Naive thymus-derived CD4-positive, alpha-beta T cell (primary cell): ENCODE results near the gene KCNE4. TPM values are rescaled to one million over a fixed set of nuclear protein-coding genes. Genes with fewer than 3 reads are reported as not detected.

Experiments
- ATAC-seq: fragments of 150-1000 bp; cut with Tn5 transposase; 2 replicates; pipeline ENCODE4 v1.10.0; 2021; ENCODE audit warnings: mild to moderate bottlenecking, moderate library complexity
- CTCF ChIA-PET: fragments of 350-600 bp; sonication (Branson Sonifier 250); formaldehyde crosslinking; loops from one replicate; lab custom pipeline; 2021; ENCODE audit warnings: antibody characterized with exemption; lab: Charles Lee
- POLR2A ChIA-PET: fragments of 350-600 bp; sonication (Branson Sonifier 250); formaldehyde crosslinking; loops from one replicate; lab custom pipeline; 2021; ENCODE audit warnings: antibody characterized with exemption, inconsistent platforms; lab: Charles Lee
- DNase-seq, 9 donors: peaks; one replicate each; pipeline versions ENCODE4 v3.0.0 to v3.0.0-alpha.2; 2020 to 2022; ENCODE audit warnings: mixed read lengths in 1 of 9
- H3K27ac ChIP-seq: one replicate; pipeline ENCODE4 v1.7.0; 2013; ENCODE audit warnings: mild to moderate bottlenecking, low read depth, low read length, moderate library complexity
- H3K27me3 ChIP-seq, 2 donors: one replicate each; pipeline ENCODE4 v1.7.0; 2013; ENCODE audit warnings: low read length in 2 of 2, mild to moderate bottlenecking in 2 of 2, moderate library complexity in 2 of 2; ENCODE audit not compliant: control insufficient read depth in 2 of 2, insufficient read depth in 2 of 2
- H3K36me3 ChIP-seq, 3 experiments: 1 replicate in 2 of 3; 2 replicates in 1 of 3; pipeline ENCODE4 v1.7.0; 2013; ENCODE audit warnings: low read length in 3 of 3, mild to moderate bottlenecking in 3 of 3, moderate library complexity in 1 of 3; ENCODE audit not compliant: insufficient read depth in 3 of 3, control insufficient read depth in 2 of 3
- H3K4me1 ChIP-seq, 2 donors: one replicate each; pipeline ENCODE4 v1.7.0; 2013; ENCODE audit warnings: low read length in 2 of 2, mild to moderate bottlenecking in 2 of 2, moderate library complexity in 1 of 2; ENCODE audit not compliant: control insufficient read depth in 2 of 2, insufficient read depth in 2 of 2
- H3K4me3 ChIP-seq: 2 replicates; pipeline ENCODE4 v1.7.0; 2013; ENCODE audit warnings: mild to moderate bottlenecking, low read length
- H3K9me3 ChIP-seq, 3 experiments: 1 replicate in 2 of 3; 2 replicates in 1 of 3; pipeline ENCODE4 v1.7.0; 2013; ENCODE audit warnings: low read length in 3 of 3; ENCODE audit not compliant: control insufficient read depth in 2 of 3
- H3K27ac Mint-ChIP-seq, 9 donors: one replicate each; pipeline ENCODE4 v1.8.0; 2020 to 2022; ENCODE audit warnings: mixed read lengths in 9 of 9, mild to moderate bottlenecking in 8 of 9, moderate library complexity in 5 of 9, inconsistent platforms in 2 of 9
- H3K27me3 Mint-ChIP-seq, 5 donors: one replicate each; pipeline ENCODE4 v1.8.0; 2021 to 2022; ENCODE audit warnings: mixed read lengths in 5 of 5, mild to moderate bottlenecking in 1 of 5
- H3K36me3 Mint-ChIP-seq, 5 donors: one replicate each; pipeline ENCODE4 v1.8.0; 2020 to 2022; ENCODE audit warnings: mixed read lengths in 5 of 5, mild to moderate bottlenecking in 3 of 5, inconsistent platforms in 1 of 5
- H3K4me1 Mint-ChIP-seq, 7 donors: one replicate each; pipeline ENCODE4 v1.8.0; 2020 to 2022; ENCODE audit warnings: mixed read lengths in 7 of 7, mild to moderate bottlenecking in 3 of 7, inconsistent platforms in 1 of 7
- H3K4me3 Mint-ChIP-seq, 10 donors: one replicate each; pipeline ENCODE4 v1.8.0; 2020 to 2022; ENCODE audit warnings: mild to moderate bottlenecking in 10 of 10, mixed read lengths in 10 of 10, moderate library complexity in 6 of 10, inconsistent platforms in 2 of 10
- H3K9me3 Mint-ChIP-seq, 11 donors: one replicate each; pipeline ENCODE4 v1.8.0; 2020 to 2022; ENCODE audit warnings: mixed read lengths in 11 of 11, mild to moderate bottlenecking in 4 of 11, inconsistent platforms in 1 of 11, moderate library complexity in 1 of 11
- intact Hi-C, 2 donors: fragments of 100-400 bp; cut with micrococcal nuclease; formaldehyde crosslinking; loops; one replicate each; pipeline ENCODE4 v1.15.1; 2023
- polyA plus RNA-seq, 2 donors: library from polyadenylated mRNA; unstranded; fragments of 300-500 nt; fragmentation: Illumina TruSeq; gene quantifications; one replicate each; pipeline ENCODE4 v1.2.3, GENCODE V29; 2021
- total RNA-seq, 6 experiments: library from RNA in 5 of 6; stranded (reverse) in 5 of 6; gene quantifications; 1 replicate in 5 of 6; 2 replicates in 1 of 6; pipeline ENCODE4 v1.2.3 and lab custom pipeline; 2021 to 2026

Gene KCNE4
- total and polyA plus RNA-seq, 7 experiments from 2014 or later: not detected

GRCh38 chr2:223040527-223040926 lies 11.5 kb upstream of the KCNE4 start:
- POLR2A ChIA-PET: no interaction called here
- no peak for ATAC-seq
- peaks cover 0 to 5% (median 0%) of the 10 kb centered on the region in 5 donors for H3K36me3 Mint-ChIP-seq

DNA sequence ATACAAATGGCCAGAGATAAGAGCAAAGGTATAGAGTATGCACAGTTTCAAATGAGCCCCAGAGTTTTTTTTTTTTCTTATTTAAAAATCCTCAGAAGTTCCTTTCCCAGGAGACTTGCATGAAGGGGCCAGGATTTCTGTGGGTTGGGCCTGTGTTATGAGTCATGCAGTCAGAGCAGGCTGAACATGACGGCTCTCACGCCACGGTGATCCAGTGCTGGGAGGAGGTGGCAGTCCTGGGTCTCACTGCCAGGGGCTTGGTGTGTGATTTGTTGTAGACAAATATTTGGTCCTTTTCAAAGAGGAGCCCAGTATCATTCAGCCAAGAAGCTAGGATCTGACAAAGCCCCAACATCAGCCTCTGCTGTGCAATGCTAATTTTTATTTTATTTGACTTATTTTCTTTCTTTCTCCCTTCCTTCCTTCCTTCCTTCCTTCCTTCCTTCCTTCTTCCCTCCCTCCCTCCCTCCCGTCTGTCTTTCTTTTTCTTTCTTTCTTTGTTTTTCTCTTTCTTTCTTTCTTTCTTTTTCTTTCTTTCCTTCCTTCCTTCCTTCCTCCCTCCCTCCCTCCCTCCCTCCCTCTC lies 10.4 kb upstream of the KCNE4 start:
- Mint-ChIP-seq H3K9me3 (peaks cover 0 to 2% (median 0%) of the 10 kb centered on the region in 11 donors), H3K4me1 (peaks cover 0 to 5% (median 0%) of the 10 kb centered on the region in 7 donors), H3K27ac (no peak overlapping the region), H3K27me3 (peaks cover 0 to 17% (median 4%) of the 10 kb centered on the region in 5 donors), H3K36me3 (no peaks in the 10 kb centered on the region), H3K4me3 (no peak overlapping the region)
- intact Hi-C loops: no loop called here
- ChIA-PET CTCF (no interaction called here), POLR2A (no interaction called here)
- no peaks in the 10 kb centered on the region for H3K9me3 ChIP-seq
- no peaks in the 10 kb centered on the region for H3K36me3 ChIP-seq
- no peak for ATAC-seq
- no peak overlapping the region for H3K27ac ChIP-seq
- no peak for DNase-seq
- no peaks in the 10 kb centered on the region for H3K27me3 ChIP-seq
- no peaks in the 10 kb centered on the region for H3K4me1 ChIP-seq
- no peak overlapping the region for H3K4me3 ChIP-seq

More at GRCh38 chr2:223040527-223040926, 11.5 kb upstream of the KCNE4 start:
- DNase-seq: no peak
- intact Hi-C loops: no loop called here
- Mint-ChIP-seq H3K4me1 (peaks cover 0 to 5% (median 0%) of the 10 kb centered on the region in 7 donors), H3K9me3 (peaks cover 0 to 4% (median 0%) of the 10 kb centered on the region in 11 donors), H3K4me3 (no peak overlapping the region), H3K27ac (no peak overlapping the region), H3K27me3 (peaks cover 0 to 18% (median 8%) of the 10 kb centered on the region in 5 donors)
- no peaks in the 10 kb centered on the region for H3K27me3 ChIP-seq
- no peaks in the 10 kb centered on the region for H3K4me1 ChIP-seq
- no peaks in the 10 kb centered on the region for H3K36me3 ChIP-seq
- H3K4me3 ChIP-seq: no peak overlapping the region
- no peak overlapping the region for H3K27ac ChIP-seq
- CTCF ChIA-PET: no interaction called here
- H3K9me3 ChIP-seq: no peaks in the 10 kb centered on the region

- Histone ChIP-seq H3K36me3 (no peaks in the 10 kb centered on the region), H3K27me3 (no peaks in the 10 kb centered on the region), H3K9me3 (no peaks in the 10 kb centered on the region), H3K27ac (no peak overlapping the region), H3K4me3 (no peak overlapping the region), H3K4me1 (no peaks in the 10 kb centered on the region)
- Mint-ChIP-seq H3K27me3 (peaks cover 0 to 18% (median 7%) of the 10 kb centered on the region in 5 donors), H3K4me1 (peaks cover 0 to 5% (median 0%) of the 10 kb centered on the region in 7 donors), H3K27ac (no peak overlapping the region), H3K36me3 (no peaks in the 10 kb centered on the region), H3K9me3 (peaks cover 0 to 2% (median 0%) of the 10 kb centered on the region in 11 donors), H3K4me3 (no peak overlapping the region)
- ChIA-PET CTCF (no interaction called here), POLR2A (no interaction called here)
- DNase-seq (no peak), ATAC-seq (no peak)
- intact Hi-C loops: no loop called here
Measured at GRCh38 chr2:223042284-223042683, 9.7 kb upstream of the KCNE4 start.

- Mint-ChIP-seq H3K27me3 (peaks cover 0 to 18% (median 7%) of the 10 kb centered on the region in 5 donors), H3K36me3 (no peaks in the 10 kb centered on the region), H3K4me3 (no peak overlapping the region), H3K9me3 (peaks cover 0 to 2% (median 0%) of the 10 kb centered on the region in 11 donors), H3K27ac (no peak overlapping the region), H3K4me1 (peaks cover 0 to 5% (median 0%) of the 10 kb centered on the region in 7 donors)
- intact Hi-C loops: no loop called here
- ATAC-seq (no peak), DNase-seq (no peak)
- H3K27ac ChIP-seq: no peak overlapping the region
- no peaks in the 10 kb centered on the region for H3K4me1 ChIP-seq
- no peak overlapping the region for H3K4me3 ChIP-seq
- H3K9me3 ChIP-seq: no peaks in the 10 kb centered on the region
- POLR2A ChIA-PET: no interaction called here
- no peaks in the 10 kb centered on the region for H3K27me3 ChIP-seq
- no peaks in the 10 kb centered on the region for H3K36me3 ChIP-seq
- CTCF ChIA-PET: no interaction called here
Measured at GRCh38 chr2:223042704-223043118, 9.3 kb upstream of the KCNE4 start.

DNA sequence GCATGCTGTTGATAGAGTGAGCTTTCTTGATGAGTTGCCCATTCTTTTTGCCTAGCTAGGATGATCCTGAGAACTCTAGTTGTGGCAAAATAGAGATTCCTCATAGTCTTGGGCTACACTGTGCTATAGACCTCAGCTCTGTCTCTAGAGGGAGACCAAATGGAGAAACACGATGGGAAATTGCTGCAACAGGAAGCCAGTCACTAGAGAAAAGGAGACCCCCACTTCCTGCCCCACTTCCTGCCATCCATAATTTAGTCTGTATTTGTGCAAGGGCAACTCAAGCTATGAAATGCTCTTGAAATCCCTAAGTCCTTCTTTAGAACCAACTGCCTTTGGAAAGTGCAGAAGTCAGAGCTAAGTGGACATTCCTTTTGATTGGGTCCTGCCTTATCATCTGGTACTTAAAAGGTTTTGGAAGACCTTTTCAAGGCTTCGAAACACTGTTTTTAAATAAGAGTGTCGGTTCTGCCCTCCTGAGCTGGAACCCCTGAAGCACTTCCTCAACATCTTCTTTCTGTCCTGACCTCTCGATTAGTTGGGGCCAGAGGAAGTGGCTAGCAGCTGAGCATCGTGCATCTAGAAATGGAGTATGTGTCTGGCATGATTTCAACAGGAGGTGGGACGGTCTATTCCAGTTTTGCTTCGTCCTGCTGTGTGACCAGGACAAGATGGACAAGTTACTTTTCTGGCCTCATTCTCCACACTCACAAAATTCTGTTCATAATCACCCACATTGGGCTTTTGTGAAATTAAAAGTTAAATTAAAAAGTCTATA lies 8.6 kb upstream of the KCNE4 start:
- Histone ChIP-seq H3K4me3 (no peak overlapping the region), H3K27ac (no peak overlapping the region), H3K36me3 (no peaks in the 10 kb centered on the region), H3K9me3 (no peaks in the 10 kb centered on the region), H3K27me3 (no peaks in the 10 kb centered on the region), H3K4me1 (no peaks in the 10 kb centered on the region)
- ChIA-PET CTCF (no interaction called here), POLR2A (no interaction called here)
- H3K36me3 Mint-ChIP-seq: no peaks in the 10 kb centered on the region
- DNase-seq: no peak
- peak; percentile 37 for ATAC-seq
- peaks cover 0 to 5% (median 0%) of the 10 kb centered on the region in 7 donors for H3K4me1 Mint-ChIP-seq
- no peak overlapping the region for H3K4me3 Mint-ChIP-seq
- intact Hi-C loops: no loop called here
- H3K9me3 Mint-ChIP-seq: peaks cover 0 to 2% (median 0%) of the 10 kb centered on the region in 11 donors
- peaks cover 0 to 18% (median 7%) of the 10 kb centered on the region in 5 donors for H3K27me3 Mint-ChIP-seq
- no peak overlapping the region for H3K27ac Mint-ChIP-seq

DNA sequence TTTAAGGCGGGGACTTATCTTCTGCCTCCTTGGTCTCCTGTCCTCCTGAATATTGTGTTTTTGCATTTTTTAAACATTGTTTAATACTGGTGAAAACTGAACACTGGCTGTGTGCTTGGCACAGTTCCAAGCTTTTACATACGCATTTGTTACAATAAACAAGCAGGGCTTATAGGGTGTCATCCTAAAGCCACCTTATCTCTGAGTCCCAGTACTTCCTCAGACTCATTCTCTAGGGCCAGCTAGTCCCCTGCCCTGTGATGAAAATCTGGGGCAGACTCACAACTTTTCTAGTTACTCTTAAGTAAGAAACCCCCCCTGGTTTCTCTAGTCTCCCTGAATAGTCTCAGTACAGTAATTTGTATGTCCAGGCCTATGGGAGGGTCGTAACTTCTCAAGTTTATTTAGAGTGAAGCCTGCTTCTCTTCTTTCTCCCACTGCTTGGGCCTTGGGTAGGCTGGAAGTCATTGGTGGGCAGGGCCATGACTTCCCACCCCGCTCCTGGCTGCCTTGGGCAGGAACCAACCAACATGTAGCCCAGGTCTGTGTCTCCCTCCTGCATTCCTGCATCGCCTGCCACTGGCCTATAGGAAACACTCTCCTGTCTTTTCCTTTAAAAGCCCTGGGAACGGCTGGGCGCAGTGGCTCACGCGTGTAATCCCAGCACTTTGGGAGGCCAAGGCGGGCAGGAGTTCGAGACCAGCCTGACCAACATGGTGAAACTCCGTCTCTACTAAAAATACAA lies 7.7 kb upstream of the KCNE4 start:
- POLR2A ChIA-PET: no interaction called here
- intact Hi-C loops: no loop called here
- Histone ChIP-seq H3K9me3 (no peaks in the 10 kb centered on the region), H3K4me1 (no peaks in the 10 kb centered on the region), H3K4me3 (no peak overlapping the region), H3K36me3 (no peaks in the 10 kb centered on the region), H3K27me3 (no peaks in the 10 kb centered on the region), H3K27ac (no peak overlapping the region)
- Mint-ChIP-seq H3K36me3 (no peaks in the 10 kb centered on the region), H3K4me1 (peaks cover 0 to 5% (median 0%) of the 10 kb centered on the region in 7 donors), H3K27me3 (peaks cover 0 to 18% (median 7%) of the 10 kb centered on the region in 5 donors), H3K9me3 (peaks cover 0 to 2% (median 0%) of the 10 kb centered on the region in 11 donors), H3K27ac (no peak overlapping the region), H3K4me3 (no peak overlapping the region)
- no peak for DNase-seq
- CTCF ChIA-PET: no interaction called here
- ATAC-seq: no peak
